ENCODE data around the gene DGLUCY.

Gene DGLUCY

GRCh38 chr14:91254461-91254860 is 140.6 kb downstream of the DGLUCY start:
- FAIRE-seq, result no peak
- TF ChIP-seq CTCF (IDR thresholded peaks at IDR 0.05; ENCODE audit: insufficient read depth, missing control alignments), result no peak
- DNase-seq (ENCODE audit: insufficient read length, low spot score), result no peak

GRCh38 chr14:91255026-91255695 is 141.3 kb downstream of the DGLUCY start:
- FAIRE-seq (no peak), DNase-seq (ENCODE audit: insufficient read length, low spot score) (no peak)
- TF ChIP-seq CTCF (IDR thresholded peaks at IDR 0.05; ENCODE audit: insufficient read depth, missing control alignments), result no peak

GRCh38 chr14:91256661-91257060 is 142.8 kb downstream of the DGLUCY start:
- DNase-seq (ENCODE audit: insufficient read length, low spot score), result no peak
- no peak for TF ChIP-seq CTCF (IDR thresholded peaks at IDR 0.05; ENCODE audit: insufficient read depth, missing control alignments)
- no peak for FAIRE-seq

- FAIRE-seq (no peak), DNase-seq (ENCODE audit: insufficient read length, low spot score) (no peak)
- TF ChIP-seq CTCF (IDR thresholded peaks at IDR 0.05; ENCODE audit: insufficient read depth, missing control alignments), result no peak
Observed at GRCh38 chr14:91257328-91258010, 143.6 kb downstream of the DGLUCY start.

- FAIRE-seq (no peak), DNase-seq (ENCODE audit: insufficient read length, low spot score) (no peak)
- no peak for TF ChIP-seq CTCF (IDR thresholded peaks at IDR 0.05; ENCODE audit: insufficient read depth, missing control alignments)
Observed at GRCh38 chr14:91258011-91258618, 144.2 kb downstream of the DGLUCY start.

- TF ChIP-seq CTCF (IDR thresholded peaks at IDR 0.05; ENCODE audit: insufficient read depth, missing control alignments), result no peak
- FAIRE-seq (no peak), DNase-seq (ENCODE audit: insufficient read length, low spot score) (no peak)
Observed at GRCh38 chr14:91258876-91259275, 145.0 kb downstream of the DGLUCY start.

- TF ChIP-seq CTCF (IDR thresholded peaks at IDR 0.05; ENCODE audit: insufficient read depth, missing control alignments), result no peak
- DNase-seq (ENCODE audit: insufficient read length, low spot score) (no peak), FAIRE-seq (no peak)
Observed at GRCh38 chr14:91261115-91261514, 147.2 kb downstream of the DGLUCY start.

Data from D721Med (cell line).